B cell (primary cell): ENCODE measurements around the gene KRIT1. TPM values are rescaled to one million over a fixed set of nuclear protein-coding genes. Genes with fewer than 3 reads are reported as not detected.
"Not testable (repeated sequence)": the region's sequence is repeated elsewhere in the genome, so short reads cannot be mapped to it uniquely, and the experiment has no call there.

ENCODE experiments used
- ATAC-seq: fragments of 200-7000 bp; cut with Tn5 transposase; one replicate; pipeline ENCODE4 v1.10.0; 2021; ENCODE audit warnings: low read depth, mild to moderate bottlenecking, moderate number of reproducible peaks, moderate library complexity
- CTCF ChIA-PET: fragments of 350-600 bp; sonication (Branson Sonifier 250); formaldehyde crosslinking; loops from one replicate; lab custom pipeline; 2021; ENCODE audit warnings: antibody characterized with exemption, inconsistent platforms; lab: Charles Lee
- POLR2A ChIA-PET: fragments of 350-600 bp; sonication (Branson Sonifier 250); formaldehyde crosslinking; loops from one replicate; lab custom pipeline; 2021; ENCODE audit warnings: antibody characterized with exemption; lab: Charles Lee
- DNase-seq: peaks from one replicate; pipeline ENCODE4 v3.0.0; 2013
- H2AFZ ChIP-seq: 2 replicates; pipeline ENCODE4 v1.6.1; 2012; ENCODE audit warnings: mild to moderate bottlenecking, low read depth, low read length; ENCODE audit not compliant: insufficient read depth, poor library complexity, severe bottlenecking
- H3K27ac ChIP-seq, 2 donors: 1 replicate in 1 of 2; 2 replicates in 1 of 2; pipeline ENCODE4 v1.5.1; 2012 to 2013; ENCODE audit warnings: low read length in 2 of 2, mild to moderate bottlenecking in 2 of 2, moderate library complexity in 1 of 2
- H3K27me3 ChIP-seq, 4 experiments: fragments of 200-600 bp in 1 of 4; sonication (generic) in 1 of 4; replicated peaks in 1 of 4; 1 replicate in 2 of 4; 2 replicates in 2 of 4; pipeline versions ENCODE4 v1.6.1 to v1.7.0; 2013 to 2016; ENCODE audit warnings: low read length in 3 of 4, mild to moderate bottlenecking in 2 of 4, mixed read lengths in 1 of 4, moderate library complexity in 1 of 4; ENCODE audit not compliant: insufficient read depth in 4 of 4, control insufficient read depth in 3 of 4; ENCODE audit errors: control extremely low read depth in 1 of 4
- H3K36me3 ChIP-seq, 2 experiments: replicated peaks in 1 of 2; 1 replicate in 1 of 2; 2 replicates in 1 of 2; pipeline versions ENCODE4 v1.6.1 to v1.7.1; 2013; ENCODE audit warnings: low read length in 1 of 2; ENCODE audit not compliant: insufficient read depth in 2 of 2, control insufficient read depth in 1 of 2; ENCODE audit errors: control extremely low read depth in 1 of 2, extremely low read depth in 1 of 2
- H3K4me1 ChIP-seq, 2 donors: fragments of 200-600 bp in 1 of 2; sonication (generic) in 1 of 2; 1 replicate in 1 of 2; 2 replicates in 1 of 2; pipeline versions ENCODE4 v1.5.1 to v1.6.1; 2013 to 2017; ENCODE audit warnings: low read length in 2 of 2; ENCODE audit not compliant: control insufficient read depth in 2 of 2, insufficient read depth in 2 of 2
- H3K4me2 ChIP-seq: replicated peaks from 2 replicates; pipeline ENCODE3; 2012; ENCODE audit warnings: mild to moderate bottlenecking, low read depth, low read length; ENCODE audit not compliant: poor library complexity, severe bottlenecking
- H3K4me3 ChIP-seq, 5 experiments: fragments of 200-600 bp in 1 of 5; sonication (generic) in 1 of 5; 1 replicate in 3 of 5; 2 replicates in 2 of 5; pipeline versions ENCODE4 v1.5.1 to v1.7.0; 2011 to 2016; ENCODE audit warnings: low read length in 4 of 5, mild to moderate bottlenecking in 4 of 5, low read depth in 2 of 5, control low read depth in 1 of 5, moderate library complexity in 1 of 5; ENCODE audit not compliant: insufficient read depth in 1 of 5; ENCODE audit errors: control extremely low read depth in 1 of 5, extremely low read depth in 1 of 5
- H3K79me2 ChIP-seq: fragments of 200-600 bp; sonication (generic); one replicate; pipeline ENCODE4 v1.6.0; 2016; ENCODE audit warnings: low read length; ENCODE audit not compliant: control insufficient read depth, insufficient read depth
- H3K9ac ChIP-seq: fragments of 200-600 bp; sonication (generic); 2 replicates; pipeline ENCODE4 v1.6.1; 2017; ENCODE audit warnings: mild to moderate bottlenecking, low read length, moderate library complexity
- H3K9me3 ChIP-seq, 3 donors: one replicate each; pipeline versions ENCODE4 v1.6.1 to v1.7.1; 2013; ENCODE audit warnings: low read length in 2 of 3; ENCODE audit not compliant: control insufficient read depth in 2 of 3, insufficient read depth in 1 of 3; ENCODE audit errors: control extremely low read depth in 1 of 3
- H4K20me1 ChIP-seq: 2 replicates; pipeline ENCODE4 v1.6.0; 2012; ENCODE audit warnings: mild to moderate bottlenecking, low read length; ENCODE audit not compliant: insufficient read depth, control insufficient read depth, poor library complexity, severe bottlenecking
- H3K27ac Mint-ChIP-seq: one replicate; pipeline ENCODE4 v1.8.0; 2021; ENCODE audit warnings: mixed read lengths
- H3K27me3 Mint-ChIP-seq: one replicate; pipeline ENCODE4 v1.8.0; 2021; ENCODE audit warnings: mixed read lengths
- H3K4me1 Mint-ChIP-seq: one replicate; pipeline ENCODE4 v1.8.0; 2021; ENCODE audit warnings: mixed read lengths
- H3K4me3 Mint-ChIP-seq: one replicate; pipeline ENCODE4 v1.8.0; 2021; ENCODE audit warnings: mixed read lengths
- H3K9me3 Mint-ChIP-seq: one replicate; pipeline ENCODE4 v1.8.0; 2022; ENCODE audit warnings: mixed read lengths; ENCODE audit not compliant: insufficient read depth
- CTCF ChIP-seq: fragments of 200-600 bp; IDR thresholded peaks from one replicate; pipeline ENCODE4 v1.8.0; 2022; ENCODE audit warnings: antibody characterized with exemption, mild to moderate bottlenecking
- EZH2 ChIP-seq: IDR thresholded peaks from 2 replicates; pipeline ENCODE4 v1.6.1; 2012; ENCODE audit warnings: borderline replicate concordance, low read depth, mild to moderate bottlenecking, moderate library complexity, low read length; ENCODE audit not compliant: insufficient read depth, poor library complexity, severe bottlenecking
- WGBS: methylation state at CpG from one replicate; pipeline ENCODE4 v1.1.5; 2013; ENCODE audit warnings: missing lambda C conversion rate; ENCODE audit not compliant: insufficient coverage; 5-methylcytosine and 5-hydroxymethylcytosine counted together
- intact Hi-C: fragments of 100-400 bp; cut with micrococcal nuclease; formaldehyde crosslinking; loops from one replicate; pipeline ENCODE4 v1.10.0; 2022
- polyA plus RNA-seq: library from polyadenylated mRNA; depleted of rRNA; stranded (reverse); fragments of >200 nt; gene quantifications from 2 replicates; pipeline ENCODE4 v1.2.3, GENCODE V29; 2012
- total RNA-seq, 2 donors: library from RNA; stranded (reverse); fragments of 120-200 nt in 1 of 2; gene quantifications; 1 replicate in 1 of 2; 2 replicates in 1 of 2; pipeline versions ENCODE4 v1.2.3 to v1.2.4, GENCODE V29; 2013 to 2022

The KRIT1 gene
- total and polyA plus RNA-seq, 2 donors (not counting 1 experiment from before 2014, with no cell fraction given), result 25.0 to 78.1 TPM

GRCh38 chr7:92192326-92192725 lies 53.4 kb downstream of the KRIT1 start:
- Histone ChIP-seq H3K4me2 (no peak overlapping the region), H3K36me3 (no peaks in the 10 kb centered on the region), H2AFZ (no peak overlapping the region), H3K27ac (no peak overlapping the region), H3K9ac (no peak overlapping the region), H3K4me3 (no peak overlapping the region), H3K4me1 (no peaks in the 10 kb centered on the region), H3K79me2 (no peaks in the 10 kb centered on the region), H3K9me3 (peaks cover 6 to 15% (median 13%) of the 10 kb centered on the region in 3 donors), H3K27me3 (no peaks in the 10 kb centered on the region), H4K20me1 (no peaks in the 10 kb centered on the region)
- intact Hi-C loops, result no loop called here
- Mint-ChIP-seq H3K9me3 (peaks cover 9% of the 10 kb centered on the region), H3K27ac (no peak overlapping the region), H3K4me1 (peaks cover 4% of the 10 kb centered on the region), H3K4me3 (no peak overlapping the region), H3K27me3 (no peaks in the 10 kb centered on the region)
- ATAC-seq (peak; percentile 28), DNase-seq (no peak)
- ChIA-PET POLR2A (no interaction called here), CTCF (interaction anchor here (0.8 to 1.2 kb wide), 2 partner anchors 13 to 15 kb away, joined by 3 to 4 read pairs; partner anchors contain the start of gene LRRD1)
- no peak for TF ChIP-seq CTCF
- no peak for TF ChIP-seq EZH2
- no CpG with 5 or more reads among the region's 3 CpGs for WGBS

GRCh38 chr7:92189246-92189645 lies 56.5 kb downstream of the KRIT1 start:
- H3K27me3 Mint-ChIP-seq, H4K20me1 ChIP-seq, H3K27me3 ChIP-seq, H2AFZ ChIP-seq, H3K4me2 ChIP-seq, POLR2A ChIA-PET, ATAC-seq, H3K4me1 ChIP-seq, H3K4me3 Mint-ChIP-seq, H3K36me3 ChIP-seq, H3K4me1 Mint-ChIP-seq, H3K4me3 ChIP-seq, DNase-seq, H3K79me2 ChIP-seq, H3K27ac ChIP-seq, H3K27ac Mint-ChIP-seq, CTCF ChIA-PET, H3K9me3 Mint-ChIP-seq, H3K9ac ChIP-seq: not testable (repeated sequence)
- intact Hi-C loops, result loop anchor here (10.0 kb wide), 1 partner anchor 1976 kb away; no protein-coding TSS in a partner anchor
- 94% methylated on average over 13 of the region's 15 CpGs for WGBS
- peaks cover 6 to 15% (median 13%) of the 10 kb centered on the region in 3 donors for H3K9me3 ChIP-seq

GRCh38 chr7:92184294-92184693 lies 61.4 kb downstream of the KRIT1 start:
- H3K9me3 ChIP-seq, result peaks cover 0 to 11% (median 0%) of the 10 kb centered on the region in 3 donors
- H3K27ac Mint-ChIP-seq, H3K27me3 Mint-ChIP-seq, H3K9ac ChIP-seq, H3K36me3 ChIP-seq, H3K4me3 ChIP-seq, H4K20me1 ChIP-seq, POLR2A ChIA-PET, H3K4me1 ChIP-seq, H2AFZ ChIP-seq, H3K4me1 Mint-ChIP-seq, H3K27me3 ChIP-seq, H3K4me3 Mint-ChIP-seq, H3K4me2 ChIP-seq, ATAC-seq, H3K27ac ChIP-seq, H3K9me3 Mint-ChIP-seq, H3K79me2 ChIP-seq, CTCF ChIA-PET, DNase-seq: not testable (repeated sequence)
- intact Hi-C loops, result loop anchor here (10.0 kb wide), 1 partner anchor 1981 kb away; no protein-coding TSS in a partner anchor
- no CpG with 5 or more reads among the region's 1 CpG for WGBS
